Ovary (tissue), 3 donors: ENCODE results near the gene SFTPA1.
"Not testable (repeated sequence)": the region's sequence is repeated elsewhere in the genome, so short reads cannot be mapped to it uniquely, and the experiment has no call there.

Source experiments
- EP300 ChIP-seq: sonication (generic); formaldehyde crosslinking; IDR thresholded peaks from one replicate; pipeline ENCODE4 v1.6.1; 2017; ENCODE audit warnings: antibody characterized with exemption
- POLR2A ChIP-seq: fragments of 450-650 bp; IDR thresholded peaks from one replicate; pipeline ENCODE4 v1.6.1; 2017; ENCODE audit warnings: antibody characterized with exemption, mild to moderate bottlenecking, moderate library complexity
- TF ChIP-seq, protein P1 (sequence below), 3 donors: fragments of 450-650 bp in 2 of 3; fragments of 200-600 bp in 1 of 3; IDR thresholded peaks; one replicate each; pipeline versions ENCODE4 v1.5.1 to v1.8.0; 2016 to 2022; ENCODE audit warnings: antibody characterized with exemption in 3 of 3, mild to moderate bottlenecking in 1 of 3
- donor health status: DM: no; HTN: no; CAD: no.

- TF ChIP-seq, protein P1, sequence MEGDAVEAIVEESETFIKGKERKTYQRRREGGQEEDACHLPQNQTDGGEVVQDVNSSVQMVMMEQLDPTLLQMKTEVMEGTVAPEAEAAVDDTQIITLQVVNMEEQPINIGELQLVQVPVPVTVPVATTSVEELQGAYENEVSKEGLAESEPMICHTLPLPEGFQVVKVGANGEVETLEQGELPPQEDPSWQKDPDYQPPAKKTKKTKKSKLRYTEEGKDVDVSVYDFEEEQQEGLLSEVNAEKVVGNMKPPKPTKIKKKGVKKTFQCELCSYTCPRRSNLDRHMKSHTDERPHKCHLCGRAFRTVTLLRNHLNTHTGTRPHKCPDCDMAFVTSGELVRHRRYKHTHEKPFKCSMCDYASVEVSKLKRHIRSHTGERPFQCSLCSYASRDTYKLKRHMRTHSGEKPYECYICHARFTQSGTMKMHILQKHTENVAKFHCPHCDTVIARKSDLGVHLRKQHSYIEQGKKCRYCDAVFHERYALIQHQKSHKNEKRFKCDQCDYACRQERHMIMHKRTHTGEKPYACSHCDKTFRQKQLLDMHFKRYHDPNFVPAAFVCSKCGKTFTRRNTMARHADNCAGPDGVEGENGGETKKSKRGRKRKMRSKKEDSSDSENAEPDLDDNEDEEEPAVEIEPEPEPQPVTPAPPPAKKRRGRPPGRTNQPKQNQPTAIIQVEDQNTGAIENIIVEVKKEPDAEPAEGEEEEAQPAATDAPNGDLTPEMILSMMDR (IDR thresholded peaks at IDR 0.05), result not testable (repeated sequence)
- not testable (repeated sequence) for TF ChIP-seq POLR2A, EP300
Measured at GRCh38 chr10:79623663-79624062, 12.9 kb downstream of the SFTPA1 start.
